GM08714 (cell line): ENCODE data around the gene LAMA2.
"Not testable (repeated sequence)": the region's sequence is repeated elsewhere in the genome, so short reads cannot be mapped to it uniquely, and the experiment has no call there.

Source experiments
- H3K4me3 ChIP-seq: fragments of 200-500 bp; sonication (Bioruptor generic); 2 replicates; pipeline ENCODE4 v1.5.1; 2014; ENCODE audit warnings: mild to moderate bottlenecking, low read length, inconsistent platforms
- ZNF274 ChIP-seq: IDR thresholded peaks from 2 replicates; pipeline ENCODE4 v1.6.1; 2012; ENCODE audit warnings: mild to moderate bottlenecking, low read depth, low read length

Gene LAMA2

GRCh38 chr6:129163551-129163950 lies 280.6 kb downstream of the LAMA2 start:
- H3K4me3 ChIP-seq: no peak overlapping the region
- no peak for TF ChIP-seq ZNF274

- H3K4me3 ChIP-seq: no peak overlapping the region
Observed at GRCh38 chr6:129164032-129164431, 281.1 kb downstream of the LAMA2 start.

GRCh38 chr6:129172279-129172995 lies 289.5 kb downstream of the LAMA2 start:
- not testable (repeated sequence) for H3K4me3 ChIP-seq

More at GRCh38 chr6:129164032-129164431, 281.1 kb downstream of the LAMA2 start:
- TF ChIP-seq ZNF274: no peak

GRCh38 chr6:129175066-129175465 lies 292.1 kb downstream of the LAMA2 start:
- TF ChIP-seq ZNF274: no peak
- H3K4me3 ChIP-seq: no peak overlapping the region

GRCh38 chr6:129177801-129178200 lies 294.9 kb downstream of the LAMA2 start:
- H3K4me3 ChIP-seq: no peak overlapping the region
- no peak for TF ChIP-seq ZNF274

- H3K4me3 ChIP-seq: no peak overlapping the region
- no peak for TF ChIP-seq ZNF274
Observed at GRCh38 chr6:129179283-129179682, 296.3 kb downstream of the LAMA2 start.

GRCh38 chr6:129181001-129181400 lies 298.1 kb downstream of the LAMA2 start:
- TF ChIP-seq ZNF274: no peak

GRCh38 chr6:129183187-129183591 lies 300.3 kb downstream of the LAMA2 start:
- no peak overlapping the region for H3K4me3 ChIP-seq
- no peak for TF ChIP-seq ZNF274

More at GRCh38 chr6:129181001-129181400, 298.1 kb downstream of the LAMA2 start:
- no peak overlapping the region for H3K4me3 ChIP-seq

GRCh38 chr6:129183681-129184301 lies 300.9 kb downstream of the LAMA2 start:
- H3K4me3 ChIP-seq: no peak overlapping the region
- no peak for TF ChIP-seq ZNF274

GRCh38 chr6:129184324-129184723 lies 301.4 kb downstream of the LAMA2 start:
- no peak for TF ChIP-seq ZNF274
- no peak overlapping the region for H3K4me3 ChIP-seq

GRCh38 chr6:129184808-129185366 lies 301.9 kb downstream of the LAMA2 start:
- no peak overlapping the region for H3K4me3 ChIP-seq
- no peak for TF ChIP-seq ZNF274

- H3K4me3 ChIP-seq: no peak overlapping the region
Observed at GRCh38 chr6:129186988-129187387, 304.1 kb downstream of the LAMA2 start.

GRCh38 chr6:129188306-129188705 lies 305.4 kb downstream of the LAMA2 start:
- TF ChIP-seq ZNF274: no peak
- H3K4me3 ChIP-seq: no peak overlapping the region

More at GRCh38 chr6:129186988-129187387, 304.1 kb downstream of the LAMA2 start:
- no peak for TF ChIP-seq ZNF274

GRCh38 chr6:129188795-129189194 lies 305.9 kb downstream of the LAMA2 start:
- no peak for TF ChIP-seq ZNF274
- H3K4me3 ChIP-seq: no peak overlapping the region

GRCh38 chr6:129189266-129189665 lies 306.3 kb downstream of the LAMA2 start:
- H3K4me3 ChIP-seq: no peak overlapping the region
- no peak for TF ChIP-seq ZNF274

GRCh38 chr6:129191235-129191634 lies 308.3 kb downstream of the LAMA2 start:
- H3K4me3 ChIP-seq: no peak overlapping the region
- TF ChIP-seq ZNF274: no peak
